SK-N-MC (cell line): Measurements from ENCODE around the gene SH3RF1.

ENCODE experiments used
- EZH2 ChIP-seq: fragments of 200-600 bp; sonication (generic); IDR thresholded peaks from one replicate; pipeline ENCODE4 v1.6.1; 2017; ENCODE audit warnings: antibody characterized with exemption
- FOXP2 ChIP-seq: optimal IDR thresholded peaks from 2 replicates; pipeline ENCODE3; 2011; ENCODE audit warnings: mild to moderate bottlenecking, moderate library complexity; ENCODE audit not compliant: insufficient read depth; ENCODE audit errors: extremely low read length, control extremely low read depth
- POLR2AphosphoS5 ChIP-seq: IDR thresholded peaks from 2 replicates; pipeline ENCODE4 v1.6.1; 2012; ENCODE audit warnings: mild to moderate bottlenecking, low read depth, low read length, borderline replicate concordance

DNA sequence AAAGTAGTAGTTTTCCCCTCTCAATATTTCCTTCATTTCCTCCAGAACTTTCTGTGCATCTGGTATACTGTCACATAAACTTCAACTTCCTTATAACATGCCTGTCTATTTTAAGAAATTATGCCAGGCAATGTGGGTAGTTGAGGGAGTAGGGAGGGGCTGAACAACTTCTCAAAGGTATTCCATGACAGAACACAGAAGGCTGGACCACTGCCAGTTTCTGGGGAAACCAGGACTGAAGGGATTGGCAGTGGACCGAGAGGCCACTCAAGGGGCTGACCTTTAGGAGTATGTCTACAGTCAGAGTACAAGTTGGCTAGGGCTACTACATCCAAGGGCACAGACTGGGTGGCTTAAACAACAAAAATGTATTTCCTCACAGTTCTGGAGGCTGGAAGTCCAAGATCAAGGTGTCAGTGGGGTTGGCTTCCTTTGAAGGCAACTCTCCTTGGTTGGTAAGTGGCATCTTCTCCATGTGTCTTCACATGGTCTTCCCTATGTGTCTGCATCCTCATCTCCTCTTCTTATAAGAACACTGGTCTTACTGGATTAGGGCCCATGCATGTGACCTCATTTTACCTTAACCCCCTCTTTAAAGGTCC is 6.9 kb downstream of the SH3RF1 start:
- TF ChIP-seq EZH2 (no peak), POLR2AphosphoS5 (no peak), FOXP2 (no peak)
